ENCODE data around the gene SSR2. TPM values are rescaled to one million over a fixed set of nuclear protein-coding genes. Genes with fewer than 3 reads are reported as not detected.
A peak's percentile ranks its signal among the peaks of the same experiment; 100 is the strongest.

SSR2 gene
- total and polyA plus RNA-seq, 7 donors, result 115 to 338 (median 231) TPM

GRCh38 chr1:155978973-155979429 is 41.8 kb downstream of the SSR2 start:
- H3K27ac ChIP-seq, result peak overlapping the region; percentile 89 to 98 (median 92)
- WGBS, 2 donors, result 1 to 3% methylated on average over 8 of the region's 8 CpGs
- intact Hi-C loops (cut with DNase I), result no loop called here
- H3K4me1 ChIP-seq, result peaks cover 0 to 85% (median 69%) of the 10 kb centered on the region in 4 donors
- no peaks in the 10 kb centered on the region for H3K9me3 ChIP-seq
- TF ChIP-seq POLR2A (IDR thresholded peaks at IDR 0.05) (no peak), CTCF (IDR thresholded peaks at IDR 0.05) (no peak), POLR2AphosphoS5 (IDR thresholded peaks at IDR 0.05) (no peak), EP300 (IDR thresholded peaks at IDR 0.05) (no peak)
- no peaks in the 10 kb centered on the region for H3K27me3 ChIP-seq
- H3K4me3 ChIP-seq, result peak overlapping the region; percentile 69 to 96 (median 84)
- peak; percentile 73 for DNase-seq
- no peaks in the 10 kb centered on the region for H3K36me3 ChIP-seq

- Histone ChIP-seq H3K27ac (peak within 1 kb of the TSS; percentile 89 to 98 (median 92)), H3K4me3 (peak within 1 kb of the TSS; percentile 69 to 96 (median 84)), H3K4me1 (peaks cover 0 to 86% (median 72%) of the 10 kb centered on the region in 4 donors), H3K36me3 (no peaks in the 10 kb centered on the region), H3K27me3 (no peaks in the 10 kb centered on the region), H3K9me3 (no peaks in the 10 kb centered on the region)
- TF ChIP-seq POLR2A (IDR thresholded peaks at IDR 0.05), result peak; percentile 26 to 43
- peak in 1 of 4 experiments; percentile 10 for TF ChIP-seq CTCF (IDR thresholded peaks at IDR 0.05)
- TF ChIP-seq EP300 (IDR thresholded peaks at IDR 0.05), result no peak
- peak; percentile 70 to 79 (median 71) for TF ChIP-seq POLR2AphosphoS5 (IDR thresholded peaks at IDR 0.05)
- WGBS, 2 donors, result 0% methylated on average over 52 of the region's 52 CpGs
- intact Hi-C loops (cut with DNase I), result no loop called here
- peak; percentile 92 for DNase-seq
Measured at GRCh38 chr1:155978325-155978972, 42.3 kb downstream of the SSR2 start, which contains the start of gene ARHGEF2. TSS of gene ARHGEF2 (minus strand) at chr1:155978547. CDS start at chr1:155978427, 120 bp downstream.

GRCh38 chr1:155977690-155978324 is 42.9 kb downstream of the SSR2 start:
- Histone ChIP-seq H3K27me3 (no peaks in the 10 kb centered on the region), H3K9me3 (no peaks in the 10 kb centered on the region), H3K4me1 (peaks cover 0 to 86% (median 70%) of the 10 kb centered on the region in 4 donors), H3K4me3 (peak overlapping the region; percentile 69 to 96 (median 84)), H3K36me3 (no peaks in the 10 kb centered on the region), H3K27ac (peak overlapping the region; percentile 89 to 98 (median 92))
- TF ChIP-seq EP300 (IDR thresholded peaks at IDR 0.05), result no peak
- peak in 1 of 4 donors; percentile 11 for TF ChIP-seq POLR2AphosphoS5 (IDR thresholded peaks at IDR 0.05)
- no peak for TF ChIP-seq POLR2A (IDR thresholded peaks at IDR 0.05)
- WGBS, 2 donors, result 0 to 1% methylated on average over 52 of the region's 52 CpGs
- peak; percentile 82 for DNase-seq
- intact Hi-C loops (cut with DNase I), result no loop called here

- TF ChIP-seq POLR2AphosphoS5 (IDR thresholded peaks at IDR 0.05) (no peak), EP300 (IDR thresholded peaks at IDR 0.05) (no peak), CTCF (IDR thresholded peaks at IDR 0.05) (no peak), POLR2A (IDR thresholded peaks at IDR 0.05) (no peak)
- intact Hi-C loops (cut with DNase I), result no loop called here
- 5 to 8% methylated on average over 5 of the region's 5 CpGs for WGBS, 2 donors
- H3K9me3 ChIP-seq, result no peaks in the 10 kb centered on the region
- H3K4me3 ChIP-seq, result peak overlapping the region; percentile 69 to 96 (median 84)
- no peaks in the 10 kb centered on the region for H3K27me3 ChIP-seq
- H3K27ac ChIP-seq, result peak overlapping the region; percentile 89 to 98 (median 92)
- H3K4me1 ChIP-seq, result peaks cover 0 to 88% (median 71%) of the 10 kb centered on the region in 4 donors
- no peak for DNase-seq
- no peaks in the 10 kb centered on the region for H3K36me3 ChIP-seq
Measured at GRCh38 chr1:155976913-155977689, 43.6 kb downstream of the SSR2 start.
